Cardiac fibroblast (primary cell): ENCODE measurements around the gene PCP4L1.

Experiments
- DNase-seq, 2 donors: peaks; one replicate each; pipeline versions ENCODE4 v3.0.0 to v3.0.0-alpha.2; 2010; ENCODE audit warnings: low read depth in 2 of 2
- H3K4me3 ChIP-seq, 2 donors: replicated peaks in 1 of 2; 1 replicate in 1 of 2; 2 replicates in 1 of 2; pipeline ENCODE4 v1.5.1; 2011; ENCODE audit warnings: low read depth in 2 of 2, low read length in 2 of 2, mild to moderate bottlenecking in 2 of 2, moderate library complexity in 1 of 2
- TF ChIP-seq, protein P1 (sequence below): IDR thresholded peaks from one replicate; pipeline ENCODE4 v1.5.1; 2011; ENCODE audit warnings: low read depth, mild to moderate bottlenecking, low read length, inconsistent platforms

PCP4L1 gene

DNA sequence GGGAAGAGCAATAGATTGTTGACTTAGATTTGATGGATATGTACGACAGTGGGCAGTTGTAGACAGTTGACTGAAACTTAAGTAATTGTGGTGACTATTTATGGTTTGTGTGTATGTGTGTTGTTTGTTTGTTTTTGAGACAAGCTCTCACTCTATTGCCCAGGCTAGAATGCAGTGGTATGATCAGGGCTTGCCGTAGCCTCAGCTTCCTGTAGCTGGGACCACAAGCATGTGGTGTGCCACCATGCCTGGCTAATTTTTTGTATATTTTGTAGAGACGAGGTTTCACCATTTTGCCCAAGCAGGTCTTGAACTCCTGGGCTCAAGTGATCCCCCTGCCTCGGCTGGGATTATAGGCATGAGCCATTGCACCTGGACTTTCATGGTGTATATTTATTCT is 65.5 kb downstream of the PCP4L1 start:
- H3K4me3 ChIP-seq = no peak overlapping the region
- TF ChIP-seq, protein P1, sequence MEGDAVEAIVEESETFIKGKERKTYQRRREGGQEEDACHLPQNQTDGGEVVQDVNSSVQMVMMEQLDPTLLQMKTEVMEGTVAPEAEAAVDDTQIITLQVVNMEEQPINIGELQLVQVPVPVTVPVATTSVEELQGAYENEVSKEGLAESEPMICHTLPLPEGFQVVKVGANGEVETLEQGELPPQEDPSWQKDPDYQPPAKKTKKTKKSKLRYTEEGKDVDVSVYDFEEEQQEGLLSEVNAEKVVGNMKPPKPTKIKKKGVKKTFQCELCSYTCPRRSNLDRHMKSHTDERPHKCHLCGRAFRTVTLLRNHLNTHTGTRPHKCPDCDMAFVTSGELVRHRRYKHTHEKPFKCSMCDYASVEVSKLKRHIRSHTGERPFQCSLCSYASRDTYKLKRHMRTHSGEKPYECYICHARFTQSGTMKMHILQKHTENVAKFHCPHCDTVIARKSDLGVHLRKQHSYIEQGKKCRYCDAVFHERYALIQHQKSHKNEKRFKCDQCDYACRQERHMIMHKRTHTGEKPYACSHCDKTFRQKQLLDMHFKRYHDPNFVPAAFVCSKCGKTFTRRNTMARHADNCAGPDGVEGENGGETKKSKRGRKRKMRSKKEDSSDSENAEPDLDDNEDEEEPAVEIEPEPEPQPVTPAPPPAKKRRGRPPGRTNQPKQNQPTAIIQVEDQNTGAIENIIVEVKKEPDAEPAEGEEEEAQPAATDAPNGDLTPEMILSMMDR = no peak
- DNase-seq = no peak

DNA sequence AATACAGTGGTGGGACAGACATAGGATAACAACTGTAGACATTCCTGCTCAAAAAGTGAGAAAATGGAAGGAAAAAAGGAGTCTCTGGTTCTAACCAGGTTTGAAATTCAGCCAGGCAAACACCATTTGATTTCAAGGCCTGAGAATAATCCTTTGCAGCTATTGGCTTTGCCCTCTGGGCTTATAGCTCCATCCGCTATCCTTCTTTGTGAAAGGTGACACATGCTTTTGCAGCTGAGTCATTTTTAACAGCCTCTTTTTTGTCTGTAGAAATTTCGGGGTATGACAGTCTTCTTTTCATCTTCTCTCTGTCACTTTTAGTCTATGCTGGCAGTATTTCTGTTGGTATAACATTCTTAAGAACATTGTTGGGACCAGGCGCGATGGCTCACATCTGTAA is 71.8 kb downstream of the PCP4L1 start:
- H3K4me3 ChIP-seq = no peak overlapping the region
- TF ChIP-seq, protein P1 = no peak
- no peak for DNase-seq

GRCh38 chr1:161333166-161333565 is 74.6 kb downstream of the PCP4L1 start:
- no peak for DNase-seq
- TF ChIP-seq, protein P1 = no peak
- H3K4me3 ChIP-seq = no peak overlapping the region
